ENCODE data around the gene CELA2A. TPM values are rescaled to one million over a fixed set of nuclear protein-coding genes. Genes with fewer than 3 reads are reported as not detected.

CELA2A gene
- total and polyA plus RNA-seq, 2 of the 13 experiments (the other 11 are each of a cell fraction or from before 2014, with no cell fraction given): not detected

- no peak overlapping the region for H3K4me3 ChIP-seq (replicated peaks in 1 of 3; ENCODE audit: insufficient read depth in 1 of 3, low read depth in 2 of 3, low read length in 3 of 3)
- peaks cover 17% of the 10 kb centered on the region for H3K4me1 ChIP-seq (ENCODE audit: insufficient read depth, low read length)
- H4K20me1 ChIP-seq (ENCODE audit: insufficient read depth, low read length): no peaks in the 10 kb centered on the region
- no peaks in the 10 kb centered on the region for H3K9me3 ChIP-seq (ENCODE audit: low read length)
- H3K27me3 ChIP-seq (ENCODE audit: control insufficient read depth in 1 of 2, insufficient read depth in 2 of 2, low read length in 2 of 2): no peaks in the 10 kb centered on the region
- TF ChIP-seq CENPBD1 (CRISPR knock-in tag; IDR thresholded peaks at IDR 0.05; ENCODE audit: borderline replicate concordance, low read depth) (no peak), ELF3 (CRISPR knock-in tag; IDR thresholded peaks at IDR 0.05) (no peak), ZBTB7B (CRISPR knock-in tag; IDR thresholded peaks at IDR 0.05) (no peak), NFKB2 (CRISPR knock-in tag; IDR thresholded peaks at IDR 0.05; ENCODE audit: borderline replicate concordance) (no peak), ZNF513 (CRISPR knock-in tag; conservative IDR thresholded peaks at IDR 0.05) (no peak), ZMYM3 (CRISPR knock-in tag; IDR thresholded peaks at IDR 0.05) (no peak), EED (CRISPR knock-in tag; IDR thresholded peaks at IDR 0.05) (no peak), GMEB1 (CRISPR knock-in tag; IDR thresholded peaks at IDR 0.05; ENCODE audit: borderline replicate concordance) (no peak), ZNF335 (CRISPR knock-in tag; IDR thresholded peaks at IDR 0.05) (no peak), ZNF704 (CRISPR knock-in tag; IDR thresholded peaks at IDR 0.05; ENCODE audit: borderline replicate concordance) (no peak), CREB3 (CRISPR knock-in tag; IDR thresholded peaks at IDR 0.05) (no peak), ZNF747 (CRISPR knock-in tag; IDR thresholded peaks at IDR 0.05; ENCODE audit: borderline replicate concordance) (no peak), ZSCAN29 (CRISPR knock-in tag; conservative IDR thresholded peaks at IDR 0.05) (no peak)
- H3K4me2 ChIP-seq (ENCODE audit: low read depth, low read length): no peak overlapping the region
- intact Hi-C loops (cut with micrococcal nuclease; ENCODE audit: unreplicated experiment) (no loop called here), in situ Hi-C loops (cut with HindIII; ENCODE audit: extremely low pct_ligation_motif_present, low pct_unique_long_range_greater_than_20kb) (no loop called here)
- no TSS peak for BruUV-seq (replicated peaks)
- no peak for ATAC-seq
- H3K9ac ChIP-seq (ENCODE audit: insufficient read depth, low read depth, low read length): no peak overlapping the region
- no peak overlapping the region for H2AFZ ChIP-seq (ENCODE audit: low read length)
- ChIA-PET CTCF (ENCODE audit: low intra/inter-chr PET ratio, low total read pairs) (no interaction called here), POLR2A (no interaction called here)
- DNase-seq (ENCODE audit: low spot score): no peak
- no peaks in the 10 kb centered on the region for H3K79me2 ChIP-seq (ENCODE audit: insufficient read depth, low read length)
- peaks cover 0 to 17% of the 10 kb centered on the region in 2 experiments; a peak in 3 of 5 replicates for H3K36me3 ChIP-seq (replicated peaks in 1 of 2; ENCODE audit: control insufficient read depth in 1 of 2, insufficient read depth in 2 of 2, low read length in 2 of 2)
- H3K27ac ChIP-seq (ENCODE audit: extremely low read length, insufficient read depth, low read length): no peak overlapping the region
- FAIRE-seq: no peak
- 93% methylated on average over 2 of the region's 2 CpGs for WGBS (ENCODE audit: low lambda C conversion rate)
Observed at GRCh38 chr1:15515022-15515663, 58.6 kb downstream of the CELA2A start.

Measured in HepG2 (cell line).